ENCODE results near the gene HOATZ. TPM values are rescaled to one million over a fixed set of nuclear protein-coding genes. Genes with fewer than 3 reads are reported as not detected.
A peak's percentile ranks its signal among the peaks of the same experiment; 100 is the strongest.

The HOATZ gene
- total RNA-seq, 1 donor from 2014 or later, result 0.75 TPM

GRCh38 chr11:111521135-111521534 is 6.6 kb downstream of the HOATZ start:
- Mint-ChIP-seq H3K4me1 (ENCODE audit: unreplicated experiment) (peaks cover 2% of the 10 kb centered on the region), H3K36me3 (no peaks in the 10 kb centered on the region), H3K27me3 (peaks cover 10% of the 10 kb centered on the region), H3K4me3 (no peak overlapping the region), H3K9me3 (no peaks in the 10 kb centered on the region), H3K27ac (no peak overlapping the region)
- no peak for DNase-seq (ENCODE audit: extremely low spot score, unreplicated experiment)
- TF ChIP-seq CTCF (conservative IDR thresholded peaks at IDR 0.05), result no peak

- peaks cover 10% of the 10 kb centered on the region for H3K4me1 Mint-ChIP-seq (ENCODE audit: unreplicated experiment)
- no peak overlapping the region for H3K27ac Mint-ChIP-seq
- H3K9me3 Mint-ChIP-seq, result no peaks in the 10 kb centered on the region
- DNase-seq (ENCODE audit: extremely low spot score, unreplicated experiment), result no peak
- H3K27me3 Mint-ChIP-seq, result peaks cover 10% of the 10 kb centered on the region
- H3K4me3 Mint-ChIP-seq, result no peak overlapping the region
- no peaks in the 10 kb centered on the region for H3K36me3 Mint-ChIP-seq
- TF ChIP-seq CTCF (conservative IDR thresholded peaks at IDR 0.05), result no peak
Observed at GRCh38 chr11:111522426-111522825, 7.8 kb downstream of the HOATZ start.

GRCh38 chr11:111523343-111523742 is 8.8 kb downstream of the HOATZ start:
- Mint-ChIP-seq H3K4me3 (no peak overlapping the region), H3K27me3 (peaks cover 5% of the 10 kb centered on the region), H3K4me1 (ENCODE audit: unreplicated experiment) (peaks cover 11% of the 10 kb centered on the region), H3K9me3 (no peaks in the 10 kb centered on the region), H3K27ac (no peak overlapping the region), H3K36me3 (no peaks in the 10 kb centered on the region)
- no peak for TF ChIP-seq CTCF (conservative IDR thresholded peaks at IDR 0.05)
- DNase-seq (ENCODE audit: extremely low spot score, unreplicated experiment), result no peak

- H3K27me3 Mint-ChIP-seq, result peaks cover 5% of the 10 kb centered on the region
- H3K36me3 Mint-ChIP-seq, result no peaks in the 10 kb centered on the region
- H3K4me1 Mint-ChIP-seq (ENCODE audit: unreplicated experiment), result peaks cover 11% of the 10 kb centered on the region
- DNase-seq (ENCODE audit: extremely low spot score, unreplicated experiment), result no peak
- TF ChIP-seq CTCF (conservative IDR thresholded peaks at IDR 0.05), result no peak
- H3K4me3 Mint-ChIP-seq, result no peak overlapping the region
- H3K9me3 Mint-ChIP-seq, result no peaks in the 10 kb centered on the region
- no peak overlapping the region for H3K27ac Mint-ChIP-seq
Observed at GRCh38 chr11:111524056-111524455, 9.5 kb downstream of the HOATZ start.

GRCh38 chr11:111525456-111525855 is 10.9 kb downstream of the HOATZ start:
- Mint-ChIP-seq H3K9me3 (no peaks in the 10 kb centered on the region), H3K4me3 (no peak overlapping the region), H3K27me3 (peaks cover 5% of the 10 kb centered on the region), H3K27ac (no peak overlapping the region), H3K36me3 (no peaks in the 10 kb centered on the region), H3K4me1 (ENCODE audit: unreplicated experiment) (peaks cover 11% of the 10 kb centered on the region)
- TF ChIP-seq CTCF (conservative IDR thresholded peaks at IDR 0.05), result no peak
- no peak for DNase-seq (ENCODE audit: extremely low spot score, unreplicated experiment)

GRCh38 chr11:111526501-111526900 is 11.9 kb downstream of the HOATZ start:
- Mint-ChIP-seq H3K4me3 (no peak overlapping the region), H3K4me1 (ENCODE audit: unreplicated experiment) (peaks cover 11% of the 10 kb centered on the region), H3K9me3 (no peaks in the 10 kb centered on the region), H3K27me3 (peaks cover 5% of the 10 kb centered on the region), H3K36me3 (no peaks in the 10 kb centered on the region), H3K27ac (peak overlapping the region; percentile 80)
- DNase-seq (ENCODE audit: extremely low spot score, unreplicated experiment), result no peak
- TF ChIP-seq CTCF (conservative IDR thresholded peaks at IDR 0.05), result no peak

Measured in type B pancreatic cell (in vitro differentiated cells).